Loucy (cell line): ENCODE results near the gene MMRN2.

Source experiments
- H2AFZ ChIP-seq: fragments of 200-600 bp; sonication (generic); 2 replicates; pipeline ENCODE4 v1.6.0; 2016; ENCODE audit warnings: antibody characterized with exemption, mild to moderate bottlenecking, low read length, moderate library complexity
- H3F3A ChIP-seq: fragments of 200-600 bp; 2 replicates; pipeline ENCODE4 v1.6.0; 2016; ENCODE audit warnings: antibody characterized with exemption, low read depth, mild to moderate bottlenecking
- H3K27me3 ChIP-seq: fragments of 200-600 bp; sonication (generic); 2 replicates; pipeline ENCODE4 v1.6.1; 2014; ENCODE audit warnings: low read length, mild to moderate bottlenecking; ENCODE audit not compliant: insufficient read depth, poor library complexity, severe bottlenecking
- H3K36me3 ChIP-seq: fragments of 200-600 bp; sonication (generic); 2 replicates; pipeline ENCODE4 v1.6.1; 2016; ENCODE audit warnings: low read length; ENCODE audit not compliant: insufficient read depth
- H3K4me1 ChIP-seq: fragments of 200-600 bp; sonication (generic); 2 replicates; pipeline ENCODE4 v1.5.1; 2014; ENCODE audit warnings: low read length, mild to moderate bottlenecking; ENCODE audit not compliant: insufficient read depth, poor library complexity, severe bottlenecking
- H3K4me2 ChIP-seq: fragments of 200-600 bp; sonication (generic); 2 replicates; pipeline ENCODE4 v1.6.0; 2014; ENCODE audit warnings: antibody characterized with exemption, low read length, low read depth, mild to moderate bottlenecking; ENCODE audit not compliant: poor library complexity, severe bottlenecking
- H3K4me3 ChIP-seq: fragments of 200-600 bp; sonication (generic); 2 replicates; pipeline ENCODE4 v1.5.1; 2014; ENCODE audit warnings: low read length, mild to moderate bottlenecking, mixed read lengths; ENCODE audit not compliant: poor library complexity, severe bottlenecking
- H3K79me2 ChIP-seq: fragments of 200-600 bp; sonication (generic); 2 replicates; pipeline ENCODE4 v1.6.1; 2014; ENCODE audit warnings: low read length; ENCODE audit not compliant: insufficient read depth
- H3K9ac ChIP-seq: fragments of 200-600 bp; sonication (generic); 2 replicates; pipeline ENCODE4 v1.6.0; 2014; ENCODE audit warnings: mild to moderate bottlenecking, low read depth, low read length, moderate library complexity; ENCODE audit not compliant: poor library complexity, severe bottlenecking
- H3K9me2 ChIP-seq: fragments of 200-600 bp; sonication (generic); replicated peaks from 2 replicates; pipeline ENCODE4 v1.6.1; 2016; ENCODE audit warnings: low read depth, low read length, mixed read lengths
- H3K9me3 ChIP-seq: fragments of 200-600 bp; sonication (generic); 2 replicates; pipeline ENCODE4 v1.6.1; 2014; ENCODE audit warnings: mild to moderate bottlenecking, antibody characterized with exemption, low read length, low read depth; ENCODE audit not compliant: insufficient read depth
- H4K20me1 ChIP-seq: fragments of 200-600 bp; sonication (generic); 2 replicates; pipeline ENCODE4 v1.6.0; 2014; ENCODE audit warnings: antibody characterized with exemption, low read length, mild to moderate bottlenecking; ENCODE audit not compliant: insufficient read depth, poor library complexity, severe bottlenecking
- EZH2phosphoT487 ChIP-seq: fragments of 200-600 bp; IDR thresholded peaks from 2 replicates; pipeline ENCODE4 v1.6.1; 2018; ENCODE audit warnings: antibody characterized with exemption, mild to moderate bottlenecking, moderate library complexity, borderline replicate concordance
- TF ChIP-seq, protein P1 (sequence below): fragments of 200-600 bp; sonication (generic); conservative IDR thresholded peaks from 2 replicates; pipeline ENCODE4 v1.5.1; 2014; ENCODE audit warnings: mild to moderate bottlenecking, antibody characterized with exemption, low read length

MMRN2 gene

GRCh38 chr10:86888585-86889381, 68.6 kb downstream of the MMRN2 start:
- Histone ChIP-seq H3K4me1 (peaks cover 16% of the 10 kb centered on the region), H4K20me1 (no peaks in the 10 kb centered on the region), H3K4me2 (peak overlapping the region; percentile 45), H2AFZ (peak overlapping the region; percentile 53), H3K9me3 (no peaks in the 10 kb centered on the region), H3K36me3 (no peaks in the 10 kb centered on the region), H3K9me2 (no peaks in the 10 kb centered on the region), H3K27me3 (no peaks in the 10 kb centered on the region), H3K9ac (peak overlapping the region; percentile 17), H3K4me3 (peak overlapping the region; percentile 44), H3F3A (peaks cover 6% of the 10 kb centered on the region; the same call in 1 of the 2 replicates), H3K79me2 (no peaks in the 10 kb centered on the region)
- TF ChIP-seq EZH2phosphoT487: no peak
- TF ChIP-seq, protein P1, sequence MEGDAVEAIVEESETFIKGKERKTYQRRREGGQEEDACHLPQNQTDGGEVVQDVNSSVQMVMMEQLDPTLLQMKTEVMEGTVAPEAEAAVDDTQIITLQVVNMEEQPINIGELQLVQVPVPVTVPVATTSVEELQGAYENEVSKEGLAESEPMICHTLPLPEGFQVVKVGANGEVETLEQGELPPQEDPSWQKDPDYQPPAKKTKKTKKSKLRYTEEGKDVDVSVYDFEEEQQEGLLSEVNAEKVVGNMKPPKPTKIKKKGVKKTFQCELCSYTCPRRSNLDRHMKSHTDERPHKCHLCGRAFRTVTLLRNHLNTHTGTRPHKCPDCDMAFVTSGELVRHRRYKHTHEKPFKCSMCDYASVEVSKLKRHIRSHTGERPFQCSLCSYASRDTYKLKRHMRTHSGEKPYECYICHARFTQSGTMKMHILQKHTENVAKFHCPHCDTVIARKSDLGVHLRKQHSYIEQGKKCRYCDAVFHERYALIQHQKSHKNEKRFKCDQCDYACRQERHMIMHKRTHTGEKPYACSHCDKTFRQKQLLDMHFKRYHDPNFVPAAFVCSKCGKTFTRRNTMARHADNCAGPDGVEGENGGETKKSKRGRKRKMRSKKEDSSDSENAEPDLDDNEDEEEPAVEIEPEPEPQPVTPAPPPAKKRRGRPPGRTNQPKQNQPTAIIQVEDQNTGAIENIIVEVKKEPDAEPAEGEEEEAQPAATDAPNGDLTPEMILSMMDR: no peak
